Endothelial cell of umbilical vein (primary cell): Measurements from ENCODE around the gene RNFT2. TPM values are rescaled to one million over a fixed set of nuclear protein-coding genes. Genes with fewer than 3 reads are reported as not detected.

Experiments
- BruUV-seq: library from RNA; stranded (reverse); fragments of 400-500 nt; replicated peaks from 2 replicates; lab custom pipeline; 2021; lab: Mats Ljungman, UMichigan
- CTCF ChIA-PET: fragments of 300-600, 350-600 bp; sonication (Branson Sonifier 250); formaldehyde crosslinking; loops from one replicate; lab custom pipeline; 2021; ENCODE audit warnings: antibody characterized with exemption, inconsistent platforms; lab: Charles Lee
- POLR2A ChIA-PET: fragments of 300-600, 350-600 bp; sonication (Branson Sonifier 250); formaldehyde crosslinking; loops from one replicate; lab custom pipeline; 2021; ENCODE audit warnings: antibody characterized with exemption, inconsistent platforms; lab: Charles Lee
- DNase-seq: peaks from one replicate; pipeline ENCODE4 v3.0.0-alpha.2; 2011; ENCODE audit warnings: low read depth, low spot score
- FAIRE-seq: peaks from 2 replicates; lab custom pipeline; 2011; peaks lifted over from hg19 to GRCh38; lab: Jason Lieb, UNC
- H2AFZ ChIP-seq: 2 replicates; pipeline ENCODE4 v1.6.0; 2012; ENCODE audit warnings: low read depth, low read length, control low read depth, inconsistent platforms
- H3K27ac ChIP-seq: 2 replicates; pipeline ENCODE4 v1.5.1; 2011; ENCODE audit warnings: low read depth, mild to moderate bottlenecking, control low read depth, low read length, moderate library complexity; ENCODE audit not compliant: insufficient read depth
- H3K27me3 ChIP-seq, 2 experiments: 2 replicates each; pipeline versions ENCODE4 v1.6.0 to v1.6.1; 2011; ENCODE audit warnings: low read length in 2 of 2, mixed read lengths in 1 of 2; ENCODE audit not compliant: control insufficient read depth in 2 of 2, insufficient read depth in 2 of 2
- H3K36me3 ChIP-seq, 2 experiments: 2 replicates in 1 of 2; 3 replicates in 1 of 2; pipeline ENCODE4 v1.5.1; 2011; ENCODE audit warnings: low read length in 2 of 2, mild to moderate bottlenecking in 1 of 2, moderate library complexity in 1 of 2; ENCODE audit not compliant: control insufficient read depth in 2 of 2, insufficient read depth in 2 of 2; ENCODE audit errors: extremely low read depth in 1 of 2
- H3K4me1 ChIP-seq: 3 replicates; pipeline ENCODE4 v1.5.1; 2011; ENCODE audit warnings: mild to moderate bottlenecking, low read length; ENCODE audit not compliant: control insufficient read depth, insufficient read depth; ENCODE audit errors: extremely low read depth
- H3K4me2 ChIP-seq: 2 replicates; pipeline ENCODE4 v1.6.1; 2011; ENCODE audit warnings: low read length, control low read depth, mixed read lengths; ENCODE audit not compliant: insufficient read depth
- H3K4me3 ChIP-seq, 3 experiments: fragments of 200-600 bp in 1 of 3; sonication (generic), shearing (Covaris generic) in 1 of 3; replicated peaks in 1 of 3; 2 replicates each; pipeline ENCODE4 v1.5.1; 2011 to 2016; ENCODE audit warnings: control low read depth in 3 of 3, low read length in 3 of 3, mild to moderate bottlenecking in 2 of 3, inconsistent platforms in 1 of 3, low read depth in 1 of 3, moderate library complexity in 1 of 3; ENCODE audit not compliant: insufficient read depth in 1 of 3
- H3K79me2 ChIP-seq: 2 replicates; pipeline ENCODE4 v1.6.0; 2012; ENCODE audit warnings: low read length, inconsistent platforms; ENCODE audit not compliant: control insufficient read depth, insufficient read depth
- H3K9ac ChIP-seq: replicated peaks from 2 replicates; pipeline ENCODE3; 2011; ENCODE audit warnings: low read length, control low read depth; ENCODE audit not compliant: insufficient read depth; ENCODE audit errors: extremely low read depth
- H3K9me1 ChIP-seq: replicated peaks from 3 replicates; pipeline ENCODE4 v1.6.0; 2011; ENCODE audit warnings: mild to moderate bottlenecking, low read length; ENCODE audit not compliant: control insufficient read depth, insufficient read depth; ENCODE audit errors: extremely low read depth
- H3K9me3 ChIP-seq: replicated peaks from 2 replicates; pipeline ENCODE4 v1.5.1; 2012; ENCODE audit warnings: low read length, inconsistent platforms; ENCODE audit not compliant: control insufficient read depth, insufficient read depth
- H4K20me1 ChIP-seq: replicated peaks from 2 replicates; pipeline ENCODE3; 2011; ENCODE audit warnings: mild to moderate bottlenecking, low read length; ENCODE audit not compliant: control insufficient read depth, insufficient read depth; ENCODE audit errors: extremely low read depth
- EZH2 ChIP-seq: IDR thresholded peaks from 2 replicates; pipeline ENCODE4 v1.6.1; 2012; ENCODE audit warnings: borderline replicate concordance, low read depth, mild to moderate bottlenecking, moderate library complexity, low read length, inconsistent platforms; ENCODE audit not compliant: severe bottlenecking
- FOS ChIP-seq: IDR thresholded peaks from 2 replicates; pipeline ENCODE4 v1.6.1; 2011; ENCODE audit warnings: mild to moderate bottlenecking, low read length, moderate library complexity, borderline replicate concordance; ENCODE audit not compliant: insufficient read depth
- GATA2 ChIP-seq: IDR thresholded peaks from 2 replicates; pipeline ENCODE4 v1.7.0; 2011; ENCODE audit warnings: low read depth, mild to moderate bottlenecking, moderate library complexity, mixed read lengths, low read length; ENCODE audit not compliant: insufficient read length, insufficient read depth
- JUN ChIP-seq: IDR thresholded peaks from 2 replicates; pipeline ENCODE4 v1.6.1; 2011; ENCODE audit warnings: borderline replicate concordance, low read depth; ENCODE audit not compliant: insufficient read length, insufficient read depth
- MYC ChIP-seq: IDR thresholded peaks from one replicate; pipeline ENCODE4 v1.6.1; 2011; ENCODE audit warnings: mild to moderate bottlenecking, low read depth, low read length
- POLR2A ChIP-seq: IDR thresholded peaks from 2 replicates; pipeline ENCODE4 v1.6.1; 2012; ENCODE audit warnings: low read depth, mild to moderate bottlenecking, control low read depth, low read length
- POLR2AphosphoS5 ChIP-seq: IDR thresholded peaks from 2 replicates; pipeline ENCODE4 v1.6.1; 2012; ENCODE audit warnings: low read depth, mild to moderate bottlenecking, control low read depth, low read length, moderate library complexity; ENCODE audit not compliant: insufficient read depth
- dilution Hi-C: fragments of 300-500 bp; cut with MboI; formaldehyde crosslinking; loops from one replicate; pipeline ENCODE4 v1.15.0; 2019; ENCODE audit warnings: low sequenced_read_pairs; ENCODE audit not compliant: extremely low pct_ligation_motif_present
- intact Hi-C: fragments of 100-400 bp; cut with micrococcal nuclease; formaldehyde crosslinking; loops from one replicate; pipeline ENCODE4 v1.10.0; 2022
- polyA plus RNA-seq, 4 experiments: library from polyadenylated mRNA; depleted of rRNA in 3 of 4; stranded (reverse) in 3 of 4; unstranded in 1 of 4; fragments of >200 nt; gene quantifications; 2 replicates each; pipeline versions ENCODE4 v1.2.1 to v1.2.3, GENCODE V29; 2011 to 2012; ENCODE audit warnings: missing spikeins in 1 of 4
- total RNA-seq: library from RNA; stranded (reverse); gene quantifications from 2 replicates; pipeline ENCODE4 v1.2.3, GENCODE V29; 2021
- TF ChIP-seq, protein P1 (sequence below): IDR thresholded peaks from 2 replicates; pipeline ENCODE4 v1.6.1; 2011; ENCODE audit not compliant: insufficient read depth, insufficient read length
- TF ChIP-seq, protein P2 (sequence below), 2 donors: IDR thresholded peaks; 1 replicate in 1 of 2; 2 replicates in 1 of 2; pipeline ENCODE4 v1.5.1; 2011; ENCODE audit warnings: low read length in 2 of 2, mild to moderate bottlenecking in 2 of 2, moderate library complexity in 2 of 2, control low read depth in 1 of 2, inconsistent platforms in 1 of 2, low read depth in 1 of 2; ENCODE audit not compliant: insufficient read depth in 1 of 2; ENCODE audit errors: extremely low read depth in 1 of 2

RNFT2 gene
- total and polyA plus RNA-seq, 2 donors (not counting 3 experiments of a cell fraction or from before 2014, with no cell fraction given) = 1.4 to 6.6 TPM

DNA sequence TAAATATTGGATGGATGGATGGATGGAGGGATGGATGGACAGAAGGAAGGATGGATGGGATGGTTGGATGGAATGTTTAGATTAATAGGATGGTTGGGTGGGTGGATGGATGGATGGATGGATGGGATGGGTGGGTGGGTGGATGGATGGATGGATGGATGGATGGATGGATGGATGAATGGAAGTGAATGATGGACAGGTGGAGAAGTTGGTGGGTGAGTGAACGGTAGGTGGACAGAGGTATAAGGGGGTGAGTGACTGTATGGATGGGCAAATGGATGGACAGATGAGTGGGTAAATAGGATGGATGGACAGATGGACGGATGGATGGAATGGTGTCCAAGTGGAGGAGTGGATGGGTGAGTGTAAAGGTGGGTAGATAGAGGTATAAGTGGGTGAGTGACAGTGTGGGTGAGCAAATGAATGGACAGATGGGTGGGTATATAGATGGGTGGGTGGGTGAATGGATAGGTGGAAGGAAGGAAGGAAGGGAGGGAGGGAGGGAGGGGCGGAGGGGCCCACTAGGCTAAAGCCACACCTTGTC, 101.2 kb downstream of the RNFT2 start:
- H3K36me3 ChIP-seq = no peaks in the 10 kb centered on the region
- no peaks in the 10 kb centered on the region for H3K9me3 ChIP-seq
- FAIRE-seq = no peak
- H3K9me1 ChIP-seq = no peaks in the 10 kb centered on the region
- H3K27ac ChIP-seq = no peak overlapping the region
- TF ChIP-seq POLR2AphosphoS5 = no peak
- no peak for TF ChIP-seq FOS
- TF ChIP-seq, protein P1, sequence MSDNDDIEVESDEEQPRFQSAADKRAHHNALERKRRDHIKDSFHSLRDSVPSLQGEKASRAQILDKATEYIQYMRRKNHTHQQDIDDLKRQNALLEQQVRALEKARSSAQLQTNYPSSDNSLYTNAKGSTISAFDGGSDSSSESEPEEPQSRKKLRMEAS = no peak
- no peak for TF ChIP-seq JUN
- no peak for TF ChIP-seq POLR2A
- TF ChIP-seq MYC = no peak
- TF ChIP-seq EZH2 = no peak
- no peak for TF ChIP-seq GATA2
- TF ChIP-seq, protein P2, sequence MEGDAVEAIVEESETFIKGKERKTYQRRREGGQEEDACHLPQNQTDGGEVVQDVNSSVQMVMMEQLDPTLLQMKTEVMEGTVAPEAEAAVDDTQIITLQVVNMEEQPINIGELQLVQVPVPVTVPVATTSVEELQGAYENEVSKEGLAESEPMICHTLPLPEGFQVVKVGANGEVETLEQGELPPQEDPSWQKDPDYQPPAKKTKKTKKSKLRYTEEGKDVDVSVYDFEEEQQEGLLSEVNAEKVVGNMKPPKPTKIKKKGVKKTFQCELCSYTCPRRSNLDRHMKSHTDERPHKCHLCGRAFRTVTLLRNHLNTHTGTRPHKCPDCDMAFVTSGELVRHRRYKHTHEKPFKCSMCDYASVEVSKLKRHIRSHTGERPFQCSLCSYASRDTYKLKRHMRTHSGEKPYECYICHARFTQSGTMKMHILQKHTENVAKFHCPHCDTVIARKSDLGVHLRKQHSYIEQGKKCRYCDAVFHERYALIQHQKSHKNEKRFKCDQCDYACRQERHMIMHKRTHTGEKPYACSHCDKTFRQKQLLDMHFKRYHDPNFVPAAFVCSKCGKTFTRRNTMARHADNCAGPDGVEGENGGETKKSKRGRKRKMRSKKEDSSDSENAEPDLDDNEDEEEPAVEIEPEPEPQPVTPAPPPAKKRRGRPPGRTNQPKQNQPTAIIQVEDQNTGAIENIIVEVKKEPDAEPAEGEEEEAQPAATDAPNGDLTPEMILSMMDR (IDR thresholded peaks at IDR 0.05; ENCODE audit: extremely low read depth in 1 of 2, insufficient read depth in 1 of 2, low read depth in 1 of 2, low read length in 2 of 2) = no peak
- H3K4me3 ChIP-seq = no peak overlapping the region
- BruUV-seq = no TSS peak
- POLR2A ChIA-PET = no interaction called here
- dilution Hi-C loops (no loop called here), intact Hi-C loops (no loop called here)
- no peaks in the 10 kb centered on the region for H3K4me1 ChIP-seq
- H3K9ac ChIP-seq = no peak overlapping the region
- H3K4me2 ChIP-seq = no peak overlapping the region
- CTCF ChIA-PET = no interaction called here
- H2AFZ ChIP-seq = no peak overlapping the region
- no peaks in the 10 kb centered on the region for H3K79me2 ChIP-seq
- H4K20me1 ChIP-seq = no peaks in the 10 kb centered on the region
- no peak for DNase-seq
- no peaks in the 10 kb centered on the region for H3K27me3 ChIP-seq
